AG09309 (cell line): ENCODE measurements around the gene TSPAN19.

ENCODE experiments used
- DNase-seq: peaks from one replicate; pipeline ENCODE4 v3.0.0-alpha.2; 2010; ENCODE audit warnings: low read depth
- H3K4me3 ChIP-seq: 2 replicates; pipeline ENCODE4 v1.5.1; 2011; ENCODE audit warnings: mild to moderate bottlenecking, low read depth, low read length, moderate library complexity; ENCODE audit not compliant: control insufficient read depth
- TF ChIP-seq, protein P1 (sequence below): IDR thresholded peaks from 2 replicates; pipeline ENCODE4 v1.5.1; 2011; ENCODE audit warnings: mild to moderate bottlenecking, low read depth, low read length, inconsistent platforms; ENCODE audit not compliant: insufficient read depth, control insufficient read depth; ENCODE audit errors: missing control alignments

The TSPAN19 gene

DNA sequence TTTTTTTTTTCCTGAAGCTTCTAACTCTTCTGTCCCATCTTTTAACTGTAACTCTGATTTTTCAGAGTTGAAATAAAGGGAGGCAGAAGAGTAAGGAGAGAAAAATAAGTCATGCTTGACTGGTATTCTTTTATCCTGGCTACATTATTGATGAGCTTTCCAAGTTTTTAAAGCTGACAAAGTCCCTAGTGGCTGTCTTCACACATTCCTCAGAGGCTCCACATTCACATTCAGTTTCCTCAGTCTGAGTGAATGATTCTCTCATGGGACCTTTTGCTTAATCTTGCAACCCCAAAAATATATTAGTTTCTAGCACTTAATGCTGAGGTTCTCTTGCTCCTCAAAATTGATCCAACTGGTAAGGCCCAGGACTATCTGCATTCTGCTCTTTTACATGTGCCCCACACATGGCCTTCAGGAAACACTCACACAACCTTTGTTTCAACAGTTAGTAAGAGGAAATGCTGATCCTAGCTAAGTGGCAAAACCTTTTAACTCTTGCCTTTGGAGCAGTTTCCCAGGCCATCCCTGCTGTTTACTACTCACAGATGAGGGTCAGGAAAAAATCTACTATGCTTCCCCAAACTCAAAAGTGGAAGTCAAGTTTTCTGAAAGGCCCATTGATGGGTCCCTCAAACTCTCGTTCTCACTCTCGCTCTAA is 61.8 kb downstream of the TSPAN19 start:
- no peak overlapping the region for H3K4me3 ChIP-seq
- TF ChIP-seq, protein P1, sequence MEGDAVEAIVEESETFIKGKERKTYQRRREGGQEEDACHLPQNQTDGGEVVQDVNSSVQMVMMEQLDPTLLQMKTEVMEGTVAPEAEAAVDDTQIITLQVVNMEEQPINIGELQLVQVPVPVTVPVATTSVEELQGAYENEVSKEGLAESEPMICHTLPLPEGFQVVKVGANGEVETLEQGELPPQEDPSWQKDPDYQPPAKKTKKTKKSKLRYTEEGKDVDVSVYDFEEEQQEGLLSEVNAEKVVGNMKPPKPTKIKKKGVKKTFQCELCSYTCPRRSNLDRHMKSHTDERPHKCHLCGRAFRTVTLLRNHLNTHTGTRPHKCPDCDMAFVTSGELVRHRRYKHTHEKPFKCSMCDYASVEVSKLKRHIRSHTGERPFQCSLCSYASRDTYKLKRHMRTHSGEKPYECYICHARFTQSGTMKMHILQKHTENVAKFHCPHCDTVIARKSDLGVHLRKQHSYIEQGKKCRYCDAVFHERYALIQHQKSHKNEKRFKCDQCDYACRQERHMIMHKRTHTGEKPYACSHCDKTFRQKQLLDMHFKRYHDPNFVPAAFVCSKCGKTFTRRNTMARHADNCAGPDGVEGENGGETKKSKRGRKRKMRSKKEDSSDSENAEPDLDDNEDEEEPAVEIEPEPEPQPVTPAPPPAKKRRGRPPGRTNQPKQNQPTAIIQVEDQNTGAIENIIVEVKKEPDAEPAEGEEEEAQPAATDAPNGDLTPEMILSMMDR = no peak
- no peak for DNase-seq

DNA sequence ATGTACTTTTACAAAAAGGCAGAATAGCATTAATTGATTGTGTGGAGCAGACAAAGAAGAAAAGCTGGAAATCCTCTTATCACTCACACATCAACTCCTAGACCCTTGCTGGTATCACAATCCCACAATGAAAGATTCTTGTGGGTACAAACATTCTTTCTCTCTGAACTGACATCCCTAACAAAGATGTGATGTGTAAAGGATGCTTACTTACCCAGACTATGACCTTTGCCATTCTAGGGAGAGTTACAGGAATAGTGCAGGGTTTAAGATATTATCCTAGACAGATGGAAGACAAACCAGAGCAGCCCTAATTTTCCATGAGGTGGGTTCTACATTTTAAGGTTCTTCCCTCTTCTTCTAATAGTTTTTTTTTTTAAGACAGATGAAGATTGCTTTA is 63.1 kb downstream of the TSPAN19 start:
- H3K4me3 ChIP-seq = no peak overlapping the region
- TF ChIP-seq, protein P1 = no peak
- no peak for DNase-seq

DNA sequence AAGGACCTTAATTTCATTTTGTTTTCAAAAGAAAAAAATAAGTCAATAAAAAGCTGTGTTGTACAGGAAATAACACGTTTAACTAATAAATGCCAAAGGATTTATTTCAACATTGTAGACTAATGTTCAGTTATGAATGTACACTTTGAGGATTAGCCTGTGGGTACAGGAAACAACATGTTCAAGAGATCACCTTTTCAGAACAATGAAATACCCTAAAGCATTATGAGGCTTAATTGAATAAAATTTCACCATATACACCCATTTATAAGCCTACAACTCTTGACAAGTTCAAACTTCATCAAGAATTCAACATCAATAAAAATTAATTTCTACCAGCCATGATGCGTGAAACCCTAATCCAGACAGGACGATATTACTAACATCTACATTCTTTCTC is 66.9 kb downstream of the TSPAN19 start:
- DNase-seq = no peak
- H3K4me3 ChIP-seq = no peak overlapping the region
- TF ChIP-seq, protein P1 = no peak
